ENCODE measurements around the gene ZFYVE28. TPM values are rescaled to one million over a fixed set of nuclear protein-coding genes. Genes with fewer than 3 reads are reported as not detected.
A peak's percentile ranks its signal among the peaks of the same experiment; 100 is the strongest.
"Not testable (repeated sequence)": the region's sequence is repeated elsewhere in the genome, so short reads cannot be mapped to it uniquely, and the experiment has no call there.

The ZFYVE28 gene
- total and polyA plus RNA-seq, 7 donors: 1.7 to 7.7 (median 3.4) TPM

- H3K27me3 ChIP-seq (ENCODE audit: insufficient read depth in 3 of 3, low read length in 2 of 3): no peaks in the 10 kb centered on the region
- H3K36me3 ChIP-seq (ENCODE audit: insufficient read depth in 1 of 2, low read depth in 1 of 2): peaks cover 0 to 30% of the 10 kb centered on the region in 2 donors
- no peaks in the 10 kb centered on the region for H3K9me3 ChIP-seq
- ATAC-seq (no peak), DNase-seq (no peak)
- no peak overlapping the region for H3K4me3 ChIP-seq
- intact Hi-C loops (cut with DNase I): no loop called here
- no peaks in the 10 kb centered on the region for H3K4me1 ChIP-seq
- WGBS, 3 donors: 70 to 81% (median 78%) methylated on average over 2 of the region's 2 CpGs
- TF ChIP-seq, protein P1, sequence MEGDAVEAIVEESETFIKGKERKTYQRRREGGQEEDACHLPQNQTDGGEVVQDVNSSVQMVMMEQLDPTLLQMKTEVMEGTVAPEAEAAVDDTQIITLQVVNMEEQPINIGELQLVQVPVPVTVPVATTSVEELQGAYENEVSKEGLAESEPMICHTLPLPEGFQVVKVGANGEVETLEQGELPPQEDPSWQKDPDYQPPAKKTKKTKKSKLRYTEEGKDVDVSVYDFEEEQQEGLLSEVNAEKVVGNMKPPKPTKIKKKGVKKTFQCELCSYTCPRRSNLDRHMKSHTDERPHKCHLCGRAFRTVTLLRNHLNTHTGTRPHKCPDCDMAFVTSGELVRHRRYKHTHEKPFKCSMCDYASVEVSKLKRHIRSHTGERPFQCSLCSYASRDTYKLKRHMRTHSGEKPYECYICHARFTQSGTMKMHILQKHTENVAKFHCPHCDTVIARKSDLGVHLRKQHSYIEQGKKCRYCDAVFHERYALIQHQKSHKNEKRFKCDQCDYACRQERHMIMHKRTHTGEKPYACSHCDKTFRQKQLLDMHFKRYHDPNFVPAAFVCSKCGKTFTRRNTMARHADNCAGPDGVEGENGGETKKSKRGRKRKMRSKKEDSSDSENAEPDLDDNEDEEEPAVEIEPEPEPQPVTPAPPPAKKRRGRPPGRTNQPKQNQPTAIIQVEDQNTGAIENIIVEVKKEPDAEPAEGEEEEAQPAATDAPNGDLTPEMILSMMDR (IDR thresholded peaks at IDR 0.05): no peak
- no peak overlapping the region for H3K27ac ChIP-seq
Observed at GRCh38 chr4:2226261-2226660, 192.2 kb downstream of the ZFYVE28 start.

DNA sequence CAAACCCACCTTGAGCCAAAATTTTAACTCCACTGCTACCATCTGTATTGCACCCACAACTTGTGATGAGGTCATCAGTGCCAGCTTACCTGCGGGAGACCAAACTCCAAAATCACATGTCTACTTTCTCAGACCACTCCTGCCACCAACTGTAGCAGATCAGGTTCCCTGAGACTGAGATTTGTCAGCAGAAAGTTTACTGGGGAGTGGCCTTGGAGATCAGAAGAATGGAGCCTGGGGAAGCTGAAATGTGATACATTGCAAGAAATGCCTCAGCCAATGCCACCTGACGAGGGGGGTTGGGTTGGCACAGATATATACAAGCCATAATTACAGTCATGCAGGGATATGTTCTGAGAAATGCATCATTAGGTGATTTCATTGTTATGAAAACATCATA, 195.6 kb downstream of the ZFYVE28 start:
- Histone ChIP-seq H3K27ac (no peak overlapping the region), H3K9me3 (no peaks in the 10 kb centered on the region), H3K4me1 (no peaks in the 10 kb centered on the region), H3K36me3 (ENCODE audit: insufficient read depth in 1 of 2, low read depth in 1 of 2) (peaks cover 0 to 21% of the 10 kb centered on the region in 2 donors), H3K4me3 (no peak overlapping the region), H3K27me3 (ENCODE audit: insufficient read depth in 3 of 3, low read length in 2 of 3) (no peaks in the 10 kb centered on the region)
- TF ChIP-seq, protein P1 (IDR thresholded peaks at IDR 0.05): no peak
- no peak for DNase-seq
- WGBS, 3 donors: 49 to 71% (median 54%) methylated on average over 2 of the region's 2 CpGs
- no peak for ATAC-seq
- intact Hi-C loops (cut with DNase I): no loop called here

DNA sequence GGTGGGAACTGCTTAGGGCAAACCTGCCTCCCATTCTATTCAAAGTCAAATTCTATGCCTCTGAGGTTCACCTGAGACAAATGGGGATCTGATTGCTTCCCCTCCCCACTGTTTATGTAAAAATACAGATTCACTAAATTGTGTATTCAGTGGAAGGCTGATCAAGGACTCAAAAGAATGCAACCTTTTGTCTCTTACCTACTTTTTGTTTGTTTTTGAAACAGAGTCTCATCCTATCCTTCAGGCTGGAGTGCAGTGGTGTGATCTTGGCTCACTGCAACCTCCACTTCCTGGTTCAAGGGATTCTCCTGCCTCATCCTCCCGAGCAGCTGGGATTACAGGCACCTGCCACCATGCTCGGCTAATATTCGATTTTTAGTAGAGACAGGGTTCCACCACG, 197.1 kb downstream of the ZFYVE28 start:
- not testable (repeated sequence) for DNase-seq; H3K27me3 ChIP-seq (ENCODE audit: insufficient read depth in 3 of 3, low read length in 2 of 3); H3K9me3 ChIP-seq; H3K4me1 ChIP-seq; H3K27ac ChIP-seq; ATAC-seq; H3K4me3 ChIP-seq
- H3K36me3 ChIP-seq (ENCODE audit: insufficient read depth in 1 of 2, low read depth in 1 of 2): peaks cover 0 to 21% of the 10 kb centered on the region in 2 donors
- WGBS, 3 donors: 48 to 59% (median 58%) methylated on average over 4 of the region's 4 CpGs
- intact Hi-C loops (cut with DNase I): loop anchor here in 1 of 2 donors (2.0 kb wide), 3 partner anchors 213 to 241 kb away; no protein-coding TSS in a partner anchor

DNA sequence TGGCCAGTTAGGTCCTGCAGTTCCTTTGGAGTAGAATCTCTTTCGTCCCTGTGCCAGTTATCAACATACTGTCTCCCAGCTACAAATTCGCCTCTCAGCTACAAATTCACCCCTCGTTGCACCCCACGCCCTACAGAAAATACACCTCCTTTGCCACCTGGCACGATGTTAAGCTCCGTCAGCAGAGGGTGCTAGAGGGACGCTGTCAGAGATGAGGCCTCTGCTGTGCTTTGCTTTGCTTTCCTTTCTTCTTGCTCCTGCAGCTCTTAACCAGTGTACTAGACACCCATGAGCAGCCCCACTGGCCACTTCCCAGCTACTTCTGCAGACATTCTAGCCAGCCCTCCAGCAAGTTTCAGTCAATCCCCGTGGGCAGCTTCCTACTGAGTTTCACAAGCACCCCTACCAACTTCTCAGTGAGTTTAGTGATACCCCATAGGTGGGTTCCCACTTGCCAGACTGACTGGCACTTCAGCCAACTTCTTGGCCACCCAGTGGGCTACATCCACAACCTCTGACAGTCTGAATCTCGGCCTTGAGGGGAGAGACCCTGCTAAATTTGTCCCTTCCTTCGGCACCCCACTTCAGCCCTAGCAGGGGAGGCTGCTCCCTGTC, 198.3 kb downstream of the ZFYVE28 start:
- Histone ChIP-seq H3K27ac (no peak overlapping the region), H3K36me3 (ENCODE audit: insufficient read depth in 1 of 2, low read depth in 1 of 2) (peaks cover 0 to 18% of the 10 kb centered on the region in 2 donors), H3K4me1 (no peaks in the 10 kb centered on the region), H3K27me3 (ENCODE audit: insufficient read depth in 3 of 3, low read length in 2 of 3) (no peaks in the 10 kb centered on the region), H3K4me3 (no peak overlapping the region), H3K9me3 (no peaks in the 10 kb centered on the region)
- intact Hi-C loops (cut with DNase I): loop anchor here in 1 of 2 donors (2.0 kb wide), 3 partner anchors 215 to 243 kb away; no protein-coding TSS in a partner anchor
- DNase-seq: peak; percentile 53 to 83
- TF ChIP-seq, protein P1 (IDR thresholded peaks at IDR 0.05): peak; percentile 83
- peak; percentile 85 to 98 (median 91) for ATAC-seq
- 15 to 16% (median 16%) methylated on average over 10 of the region's 10 CpGs for WGBS, 3 donors

Other genes with a start within 250 kb of the ZFYVE28 start
- 1 to 10 TPM; 4.2 to 7.4 (median 5.1) TPM for gene HAUS3, start 176.5 kb downstream of the ZFYVE28 start, total RNA-seq
- gene HAUS3, start 176.5 kb downstream of the ZFYVE28 start, polyA plus RNA-seq: 10 to 100 TPM in 1 of 3 donors, 1 to 10 TPM in 2; 5.3 to 16.1 (median 5.8) TPM
- gene POLN, start 176.5 kb downstream of the ZFYVE28 start, total RNA-seq: 1 to 10 TPM in 3 of 4 donors, under 1 TPM in 1; 0.84 to 3.0 (median 1.8) TPM
- gene POLN, start 176.5 kb downstream of the ZFYVE28 start, polyA plus RNA-seq: under 1 TPM; 0.44 to 0.95 (median 0.80) TPM
- gene MXD4, start 156.5 kb downstream of the ZFYVE28 start, total RNA-seq: 10 to 100 TPM; 18.8 to 36.7 (median 35.3) TPM
- 10 to 100 TPM; 15.4 to 29.9 (median 23.3) TPM for gene MXD4, start 156.5 kb downstream of the ZFYVE28 start, polyA plus RNA-seq
- not detected for gene CFAP99, start 310 bp upstream of the ZFYVE28 start, total RNA-seq
- under 1 TPM in 2 of 3 donors, not detected in 1; 0.03 TPM for gene CFAP99, start 310 bp upstream of the ZFYVE28 start, polyA plus RNA-seq
- gene RNF4, start 50.5 kb upstream of the ZFYVE28 start, total RNA-seq: 10 to 100 TPM; 20.1 to 37.7 (median 31.3) TPM
- 10 to 100 TPM; 18.1 to 50.2 (median 30.7) TPM for gene RNF4, start 50.5 kb upstream of the ZFYVE28 start, polyA plus RNA-seq
- gene FAM193A, start 118.0 kb upstream of the ZFYVE28 start, total RNA-seq: 10 to 100 TPM; 14.6 to 20.0 (median 17.9) TPM
- gene FAM193A, start 118.0 kb upstream of the ZFYVE28 start, polyA plus RNA-seq: 10 to 100 TPM in 1 of 3 donors, 1 to 10 TPM in 2; 7.5 to 14.4 (median 9.3) TPM

Data from psoas muscle (tissue), 8 donors.